Measurements from ENCODE around the gene FOXO3. TPM values are rescaled to one million over a fixed set of nuclear protein-coding genes. Genes with fewer than 3 reads are reported as not detected.
A peak's percentile ranks its signal among the peaks of the same experiment; 100 is the strongest.

FOXO3 gene
- total RNA-seq, 2 donors from 2014 or later = 16.4 to 20.3 TPM

DNA sequence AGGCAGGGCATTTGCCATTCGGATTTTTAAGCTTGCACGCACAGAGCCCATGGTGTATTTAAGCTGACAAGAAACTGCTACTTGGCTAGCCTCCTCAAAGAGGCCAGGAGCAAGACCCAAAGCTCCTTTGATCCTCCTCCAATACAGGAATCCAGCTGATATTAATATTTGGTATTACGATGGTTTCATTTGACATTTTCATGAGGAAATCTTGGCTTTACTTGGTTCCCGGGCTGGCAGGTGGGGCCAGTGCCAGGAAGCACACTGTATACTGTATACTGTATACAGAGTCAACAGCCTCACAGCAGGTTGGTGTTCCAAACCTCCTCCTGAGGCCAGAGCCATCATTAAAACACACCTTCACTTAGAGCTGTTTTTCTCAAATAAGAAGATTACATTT lies 149.3 kb downstream of the FOXO3 start:
- DNase-seq = no peak
- TF ChIP-seq, protein P1, sequence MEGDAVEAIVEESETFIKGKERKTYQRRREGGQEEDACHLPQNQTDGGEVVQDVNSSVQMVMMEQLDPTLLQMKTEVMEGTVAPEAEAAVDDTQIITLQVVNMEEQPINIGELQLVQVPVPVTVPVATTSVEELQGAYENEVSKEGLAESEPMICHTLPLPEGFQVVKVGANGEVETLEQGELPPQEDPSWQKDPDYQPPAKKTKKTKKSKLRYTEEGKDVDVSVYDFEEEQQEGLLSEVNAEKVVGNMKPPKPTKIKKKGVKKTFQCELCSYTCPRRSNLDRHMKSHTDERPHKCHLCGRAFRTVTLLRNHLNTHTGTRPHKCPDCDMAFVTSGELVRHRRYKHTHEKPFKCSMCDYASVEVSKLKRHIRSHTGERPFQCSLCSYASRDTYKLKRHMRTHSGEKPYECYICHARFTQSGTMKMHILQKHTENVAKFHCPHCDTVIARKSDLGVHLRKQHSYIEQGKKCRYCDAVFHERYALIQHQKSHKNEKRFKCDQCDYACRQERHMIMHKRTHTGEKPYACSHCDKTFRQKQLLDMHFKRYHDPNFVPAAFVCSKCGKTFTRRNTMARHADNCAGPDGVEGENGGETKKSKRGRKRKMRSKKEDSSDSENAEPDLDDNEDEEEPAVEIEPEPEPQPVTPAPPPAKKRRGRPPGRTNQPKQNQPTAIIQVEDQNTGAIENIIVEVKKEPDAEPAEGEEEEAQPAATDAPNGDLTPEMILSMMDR (conservative IDR thresholded peaks at IDR 0.05) = no peak
- WGBS, 2 experiments (ENCODE audit: insufficient coverage in 1 of 2, insufficient read length in 1 of 2) = 94 to 100% methylated on average over 1 to 4 of the region's 4 CpGs
- no peaks in the 10 kb centered on the region for H3K36me3 ChIP-seq (ENCODE audit: control insufficient read depth, insufficient read depth, low read length)
- H3K9ac ChIP-seq (ENCODE audit: extremely low read depth, low read length, poor library complexity, severe bottlenecking) = no peak overlapping the region
- Mint-ChIP-seq H3K36me3 (ENCODE audit: low read depth) (no peaks in the 10 kb centered on the region), H3K9me3 (no peaks in the 10 kb centered on the region), H3K27ac (no peak overlapping the region), H3K4me1 (peaks cover 16% of the 10 kb centered on the region), H3K4me3 (no peak overlapping the region), H3K27me3 (ENCODE audit: insufficient read depth) (peaks cover 3% of the 10 kb centered on the region)
- no peaks in the 10 kb centered on the region for H3K27me3 ChIP-seq (ENCODE audit: control insufficient read depth, insufficient read depth, low read length, poor library complexity, severe bottlenecking)
- H3K27ac ChIP-seq (ENCODE audit: low read depth, low read length) = no peak overlapping the region
- H3K4me3 ChIP-seq (ENCODE audit: low read length) = no peak overlapping the region
- H3K4me1 ChIP-seq (ENCODE audit: control insufficient read depth, insufficient read depth, low read length) = peaks cover 7% of the 10 kb centered on the region
- no peaks in the 10 kb centered on the region for H3K9me3 ChIP-seq (ENCODE audit: control insufficient read depth, low read length)

DNA sequence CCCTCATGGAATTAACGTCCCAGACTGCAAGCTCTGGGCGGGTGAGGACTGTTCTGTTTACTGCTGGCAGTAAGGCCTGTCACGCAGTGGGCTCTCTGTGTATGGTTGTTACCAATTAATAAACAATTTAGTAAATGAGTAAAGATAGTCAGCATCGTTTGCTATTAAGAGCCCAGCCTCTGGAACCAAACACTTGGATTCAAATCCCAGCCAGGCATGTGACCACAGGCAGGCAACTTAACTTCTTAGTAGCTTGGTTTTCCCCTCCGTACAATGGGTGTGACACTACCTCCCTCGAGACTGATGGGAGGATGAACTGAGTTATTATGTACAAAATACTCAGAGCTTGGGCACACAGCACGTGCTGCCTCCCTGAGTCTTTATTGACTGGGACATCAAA lies 149.8 kb downstream of the FOXO3 start:
- Histone ChIP-seq H3K4me1 (ENCODE audit: control insufficient read depth, insufficient read depth, low read length) (peaks cover 7% of the 10 kb centered on the region), H3K27me3 (ENCODE audit: control insufficient read depth, insufficient read depth, low read length, poor library complexity, severe bottlenecking) (no peaks in the 10 kb centered on the region), H3K27ac (ENCODE audit: low read depth, low read length) (no peak overlapping the region), H3K36me3 (ENCODE audit: control insufficient read depth, insufficient read depth, low read length) (no peaks in the 10 kb centered on the region), H3K9ac (ENCODE audit: extremely low read depth, low read length, poor library complexity, severe bottlenecking) (no peak overlapping the region), H3K4me3 (ENCODE audit: low read length) (no peak overlapping the region), H3K9me3 (ENCODE audit: control insufficient read depth, low read length) (no peaks in the 10 kb centered on the region)
- Mint-ChIP-seq H3K36me3 (ENCODE audit: low read depth) (no peaks in the 10 kb centered on the region), H3K27me3 (ENCODE audit: insufficient read depth) (peaks cover 7% of the 10 kb centered on the region), H3K4me3 (no peak overlapping the region), H3K4me1 (peaks cover 16% of the 10 kb centered on the region), H3K9me3 (no peaks in the 10 kb centered on the region), H3K27ac (no peak overlapping the region)
- TF ChIP-seq, protein P1 (conservative IDR thresholded peaks at IDR 0.05) = no peak
- DNase-seq = peak; percentile 37
- 83 to 93% methylated on average over 5 to 7 of the region's 7 CpGs for WGBS, 2 experiments (ENCODE audit: insufficient coverage in 1 of 2, insufficient read length in 1 of 2)

DNA sequence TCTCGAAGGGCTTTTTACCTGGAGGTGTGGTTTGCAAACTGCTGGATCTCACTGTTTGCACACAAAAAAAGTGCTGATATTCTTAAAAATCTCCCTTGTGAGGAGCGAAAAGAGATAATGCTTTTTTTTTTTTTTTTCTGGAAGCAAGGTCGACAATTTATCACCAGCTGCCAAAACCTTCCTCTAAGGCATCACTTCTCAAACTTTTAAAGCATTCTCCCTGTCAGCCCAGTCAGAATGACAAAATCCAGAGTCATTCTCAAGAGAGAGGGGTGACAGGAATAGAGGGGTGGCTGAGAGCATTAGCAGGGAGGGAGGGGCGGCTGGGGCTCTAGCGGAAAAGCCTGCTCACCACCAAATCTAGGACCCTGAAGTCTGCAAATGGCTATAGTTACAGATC lies 150.4 kb downstream of the FOXO3 start:
- Histone ChIP-seq H3K27me3 (ENCODE audit: control insufficient read depth, insufficient read depth, low read length, poor library complexity, severe bottlenecking) (no peaks in the 10 kb centered on the region), H3K4me3 (ENCODE audit: low read length) (no peak overlapping the region), H3K4me1 (ENCODE audit: control insufficient read depth, insufficient read depth, low read length) (peaks cover 7% of the 10 kb centered on the region), H3K9me3 (ENCODE audit: control insufficient read depth, low read length) (no peaks in the 10 kb centered on the region), H3K36me3 (ENCODE audit: control insufficient read depth, insufficient read depth, low read length) (no peaks in the 10 kb centered on the region), H3K27ac (ENCODE audit: low read depth, low read length) (no peak overlapping the region), H3K9ac (ENCODE audit: extremely low read depth, low read length, poor library complexity, severe bottlenecking) (no peak overlapping the region)
- no peaks in the 10 kb centered on the region for H3K36me3 Mint-ChIP-seq (ENCODE audit: low read depth)
- peaks cover 16% of the 10 kb centered on the region for H3K4me1 Mint-ChIP-seq
- TF ChIP-seq, protein P1 (conservative IDR thresholded peaks at IDR 0.05) = no peak
- H3K27me3 Mint-ChIP-seq (ENCODE audit: insufficient read depth) = peaks cover 10% of the 10 kb centered on the region
- 80 to 84% methylated on average over 1 to 5 of the region's 5 CpGs for WGBS, 2 experiments (ENCODE audit: insufficient coverage in 1 of 2, insufficient read length in 1 of 2)
- no peak overlapping the region for H3K27ac Mint-ChIP-seq
- no peaks in the 10 kb centered on the region for H3K9me3 Mint-ChIP-seq
- DNase-seq = no peak
- no peak overlapping the region for H3K4me3 Mint-ChIP-seq
